NCI-H2227 (cell line): ENCODE measurements around the gene GPR17.

Experiments
- DNase-seq: peaks from one replicate; lab custom pipeline; 2025; ENCODE audit not compliant: unreplicated experiment; lab: John Stamatoyannopoulos, UW

GPR17 gene

GRCh38 chr2:127665267-127665893 is 19.4 kb downstream of the GPR17 start:
- DNase-seq = no peak

- no peak for DNase-seq
Observed at GRCh38 chr2:127669056-127669455, 23.1 kb downstream of the GPR17 start.

- no peak for DNase-seq
Observed at GRCh38 chr2:127670055-127670956, 24.4 kb downstream of the GPR17 start.

GRCh38 chr2:127670957-127671290 is 25.0 kb downstream of the GPR17 start:
- DNase-seq = no peak

GRCh38 chr2:127671557-127672302 is 25.8 kb downstream of the GPR17 start:
- no peak for DNase-seq

GRCh38 chr2:127672341-127673224 is 26.6 kb downstream of the GPR17 start:
- no peak for DNase-seq

GRCh38 chr2:127673291-127674069 is 27.5 kb downstream of the GPR17 start:
- DNase-seq = no peak

- peak; percentile 32 for DNase-seq
Observed at GRCh38 chr2:127674241-127675209, 28.6 kb downstream of the GPR17 start.

GRCh38 chr2:127675331-127676261 is 29.6 kb downstream of the GPR17 start, which contains the start of gene LIMS2:
LIMS2 (minus strand) TSS chr2:127675530; CDS start chr2:127675024, 506 bp downstream.
- peak; percentile 35 for DNase-seq

GRCh38 chr2:127676906-127677305 is 31.0 kb downstream of the GPR17 start:
- DNase-seq = no peak

- no peak for DNase-seq
Observed at GRCh38 chr2:127678531-127678930, 32.6 kb downstream of the GPR17 start.

- DNase-seq = no peak
Observed at GRCh38 chr2:127678991-127679390, 33.0 kb downstream of the GPR17 start.

- DNase-seq = no peak
Observed at GRCh38 chr2:127679680-127680361, 33.9 kb downstream of the GPR17 start.

- no peak for DNase-seq
Observed at GRCh38 chr2:127680706-127681287, 34.8 kb downstream of the GPR17 start.

GRCh38 chr2:127681288-127681804 is 35.4 kb downstream of the GPR17 start:
- DNase-seq = no peak
